DOHH2 (cell line): ENCODE results near the gene CD79A.

ENCODE experiments used
- EZH2phosphoT487 ChIP-seq: fragments of 200-600 bp; sonication (generic); IDR thresholded peaks from 2 replicates; pipeline ENCODE4 v1.6.1; 2017; ENCODE audit warnings: borderline replicate concordance, mild to moderate bottlenecking, antibody characterized with exemption, low read length, moderate library complexity, mixed read lengths
- TF ChIP-seq, protein P1 (sequence below): fragments of 200-600 bp; sonication (generic); IDR thresholded peaks from one replicate; pipeline ENCODE4 v1.5.1; 2014; ENCODE audit warnings: antibody characterized with exemption, mild to moderate bottlenecking, low read depth, low read length; ENCODE audit not compliant: poor library complexity, severe bottlenecking

DNA sequence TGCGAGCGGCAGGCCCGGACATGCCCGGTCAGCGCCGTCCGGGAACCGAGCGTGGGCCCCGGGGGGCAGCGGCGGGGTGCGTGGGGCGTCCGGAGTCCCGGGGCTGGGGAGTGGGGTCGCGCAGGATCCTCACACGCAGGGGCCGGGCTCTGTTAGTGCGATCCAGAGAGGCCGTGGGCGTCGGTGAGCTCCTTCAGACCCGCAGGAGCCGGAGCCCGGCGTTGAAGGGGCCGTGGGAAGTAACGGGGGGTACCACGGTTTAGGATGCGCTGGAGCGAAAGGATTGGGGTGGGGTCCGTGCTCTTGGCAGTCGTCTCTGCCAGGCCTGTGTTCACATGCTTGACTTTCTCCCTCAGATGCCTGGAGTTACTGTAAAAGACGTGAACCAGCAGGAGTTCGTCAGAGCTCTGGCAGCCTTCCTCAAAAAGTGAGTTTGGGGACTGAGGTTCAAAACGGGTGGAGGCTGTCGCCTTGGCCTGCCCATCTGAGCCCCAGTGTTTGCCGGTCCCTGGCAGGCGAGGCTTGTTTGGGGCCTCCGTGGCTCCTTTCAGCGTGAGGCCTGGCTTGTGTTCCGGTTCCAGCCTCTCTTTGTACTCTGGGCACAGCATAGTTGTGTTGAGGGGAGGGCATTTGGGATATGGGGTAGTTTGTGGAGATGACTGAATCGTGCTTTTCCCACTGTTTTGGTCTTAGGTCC is 16.5 kb upstream of the CD79A start:
- TF ChIP-seq, protein P1, sequence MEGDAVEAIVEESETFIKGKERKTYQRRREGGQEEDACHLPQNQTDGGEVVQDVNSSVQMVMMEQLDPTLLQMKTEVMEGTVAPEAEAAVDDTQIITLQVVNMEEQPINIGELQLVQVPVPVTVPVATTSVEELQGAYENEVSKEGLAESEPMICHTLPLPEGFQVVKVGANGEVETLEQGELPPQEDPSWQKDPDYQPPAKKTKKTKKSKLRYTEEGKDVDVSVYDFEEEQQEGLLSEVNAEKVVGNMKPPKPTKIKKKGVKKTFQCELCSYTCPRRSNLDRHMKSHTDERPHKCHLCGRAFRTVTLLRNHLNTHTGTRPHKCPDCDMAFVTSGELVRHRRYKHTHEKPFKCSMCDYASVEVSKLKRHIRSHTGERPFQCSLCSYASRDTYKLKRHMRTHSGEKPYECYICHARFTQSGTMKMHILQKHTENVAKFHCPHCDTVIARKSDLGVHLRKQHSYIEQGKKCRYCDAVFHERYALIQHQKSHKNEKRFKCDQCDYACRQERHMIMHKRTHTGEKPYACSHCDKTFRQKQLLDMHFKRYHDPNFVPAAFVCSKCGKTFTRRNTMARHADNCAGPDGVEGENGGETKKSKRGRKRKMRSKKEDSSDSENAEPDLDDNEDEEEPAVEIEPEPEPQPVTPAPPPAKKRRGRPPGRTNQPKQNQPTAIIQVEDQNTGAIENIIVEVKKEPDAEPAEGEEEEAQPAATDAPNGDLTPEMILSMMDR: no peak
- no peak for TF ChIP-seq EZH2phosphoT487
